T-helper 1 cell treated with Interleukin-12 subunit alpha and Interleukin-12 subunit beta and Interleukin-4 antibody, amounts not matched to agents 30 μg/mL and 1 μg/mL, for 36 hours (primary cell): ENCODE measurements around the gene CRISP3.

Experiments
- H3K27ac Mint-ChIP-seq: one replicate; pipeline ENCODE4 v1.8.0; 2021; ENCODE audit warnings: mild to moderate bottlenecking, mixed read lengths
- H3K27me3 Mint-ChIP-seq: one replicate; pipeline ENCODE4 v1.8.0; 2021; ENCODE audit warnings: low read depth, mixed read lengths
- H3K36me3 Mint-ChIP-seq: one replicate; pipeline ENCODE4 v1.8.0; 2021; ENCODE audit warnings: low read depth, mixed read lengths
- H3K4me1 Mint-ChIP-seq: one replicate; pipeline ENCODE4 v1.8.0; 2021; ENCODE audit warnings: low read depth, mixed read lengths
- H3K4me3 Mint-ChIP-seq: one replicate; pipeline ENCODE4 v1.8.0; 2021; ENCODE audit warnings: mild to moderate bottlenecking, moderate library complexity, mixed read lengths
- H3K9me3 Mint-ChIP-seq: one replicate; pipeline ENCODE4 v1.8.0; 2021; ENCODE audit warnings: mixed read lengths

CRISP3 gene, protein sequence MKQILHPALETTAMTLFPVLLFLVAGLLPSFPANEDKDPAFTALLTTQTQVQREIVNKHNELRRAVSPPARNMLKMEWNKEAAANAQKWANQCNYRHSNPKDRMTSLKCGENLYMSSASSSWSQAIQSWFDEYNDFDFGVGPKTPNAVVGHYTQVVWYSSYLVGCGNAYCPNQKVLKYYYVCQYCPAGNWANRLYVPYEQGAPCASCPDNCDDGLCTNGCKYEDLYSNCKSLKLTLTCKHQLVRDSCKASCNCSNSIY

GRCh38 chr6:49744259-49744658 is at the start of gene CRISP3:
Gene CRISP3, minus strand, starts transcription at chr6:49744388. Its CDS starts 21 bp downstream, at chr6:49744367.
- Mint-ChIP-seq H3K4me1 (no peaks in the 10 kb centered on the region), H3K27me3 (no peaks in the 10 kb centered on the region), H3K27ac (no peak within 1 kb of the TSS), H3K4me3 (no peak within 1 kb of the TSS), H3K36me3 (no peaks in the 10 kb centered on the region), H3K9me3 (no peaks in the 10 kb centered on the region)

GRCh38 chr6:49790341-49790740 is 46.2 kb upstream of the CRISP3 start:
- Mint-ChIP-seq H3K27ac (no peak overlapping the region), H3K36me3 (no peaks in the 10 kb centered on the region), H3K9me3 (no peaks in the 10 kb centered on the region), H3K4me3 (no peak overlapping the region), H3K27me3 (no peaks in the 10 kb centered on the region), H3K4me1 (no peaks in the 10 kb centered on the region)

- no peak within 1 kb of the TSS for H3K27ac Mint-ChIP-seq
Observed at GRCh38 chr6:49787176-49787575, 43.0 kb upstream of the CRISP3 start, which contains the start of gene PGK2. Gene PGK2, minus strand, starts transcription at chr6:49787285. Its CDS starts 98 bp downstream, at chr6:49787187.

GRCh38 chr6:49784272-49784671 is 40.1 kb upstream of the CRISP3 start:
- no peaks in the 10 kb centered on the region for H3K36me3 Mint-ChIP-seq
- no peaks in the 10 kb centered on the region for H3K27me3 Mint-ChIP-seq
- no peak overlapping the region for H3K4me3 Mint-ChIP-seq
- H3K27ac Mint-ChIP-seq: no peak overlapping the region
- no peaks in the 10 kb centered on the region for H3K9me3 Mint-ChIP-seq
- H3K4me1 Mint-ChIP-seq: no peaks in the 10 kb centered on the region

More at GRCh38 chr6:49787176-49787575, 43.0 kb upstream of the CRISP3 start, which contains the start of gene PGK2:
- Mint-ChIP-seq H3K36me3 (no peaks in the 10 kb centered on the region), H3K4me1 (no peaks in the 10 kb centered on the region), H3K4me3 (no peak within 1 kb of the TSS), H3K9me3 (no peaks in the 10 kb centered on the region), H3K27me3 (no peaks in the 10 kb centered on the region)

- no peaks in the 10 kb centered on the region for H3K36me3 Mint-ChIP-seq
- no peak overlapping the region for H3K27ac Mint-ChIP-seq
- H3K4me3 Mint-ChIP-seq: no peak overlapping the region
- H3K27me3 Mint-ChIP-seq: no peaks in the 10 kb centered on the region
- H3K9me3 Mint-ChIP-seq: no peaks in the 10 kb centered on the region
- H3K4me1 Mint-ChIP-seq: no peaks in the 10 kb centered on the region
Observed at GRCh38 chr6:49782725-49783124, 38.5 kb upstream of the CRISP3 start.

- Mint-ChIP-seq H3K9me3 (no peaks in the 10 kb centered on the region), H3K27ac (no peak overlapping the region), H3K27me3 (no peaks in the 10 kb centered on the region), H3K4me3 (no peak overlapping the region), H3K4me1 (no peaks in the 10 kb centered on the region), H3K36me3 (no peaks in the 10 kb centered on the region)
Observed at GRCh38 chr6:49782293-49782692, 38.1 kb upstream of the CRISP3 start.

DNA sequence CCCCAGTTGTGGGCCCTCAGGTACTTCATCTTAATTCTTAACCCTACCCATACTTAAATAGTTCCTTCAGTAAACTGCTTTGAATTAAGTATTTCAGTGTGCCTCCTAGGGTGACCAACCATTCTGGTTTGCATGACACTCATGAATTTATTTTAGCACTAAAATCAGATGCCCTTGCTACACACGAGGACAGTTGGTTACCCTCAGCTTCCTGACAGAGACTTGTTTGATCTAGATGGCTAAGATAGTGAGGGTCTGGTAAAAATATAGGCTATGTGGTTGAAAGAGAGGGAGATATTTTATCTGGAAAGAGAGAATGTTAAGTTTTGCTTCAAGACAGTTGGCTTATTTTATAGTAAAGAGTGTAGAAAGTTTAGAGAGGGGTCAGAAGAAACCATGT is 32.3 kb upstream of the CRISP3 start:
- no peaks in the 10 kb centered on the region for H3K4me1 Mint-ChIP-seq

GRCh38 chr6:49775043-49775442 is 30.9 kb upstream of the CRISP3 start:
- H3K4me1 Mint-ChIP-seq: no peaks in the 10 kb centered on the region
- no peaks in the 10 kb centered on the region for H3K27me3 Mint-ChIP-seq
- H3K27ac Mint-ChIP-seq: no peak overlapping the region
- H3K9me3 Mint-ChIP-seq: peaks cover 6% of the 10 kb centered on the region
- no peaks in the 10 kb centered on the region for H3K36me3 Mint-ChIP-seq
- H3K4me3 Mint-ChIP-seq: no peak overlapping the region

More for the DNA sequence above, 32.3 kb upstream of the CRISP3 start:
- Mint-ChIP-seq H3K9me3 (peaks cover 6% of the 10 kb centered on the region), H3K27me3 (no peaks in the 10 kb centered on the region), H3K4me3 (no peak overlapping the region), H3K27ac (no peak overlapping the region), H3K36me3 (no peaks in the 10 kb centered on the region)

- Mint-ChIP-seq H3K4me1 (no peaks in the 10 kb centered on the region), H3K27ac (no peak overlapping the region), H3K9me3 (peaks cover 6% of the 10 kb centered on the region)
Observed at GRCh38 chr6:49772285-49772684, 28.1 kb upstream of the CRISP3 start.

DNA sequence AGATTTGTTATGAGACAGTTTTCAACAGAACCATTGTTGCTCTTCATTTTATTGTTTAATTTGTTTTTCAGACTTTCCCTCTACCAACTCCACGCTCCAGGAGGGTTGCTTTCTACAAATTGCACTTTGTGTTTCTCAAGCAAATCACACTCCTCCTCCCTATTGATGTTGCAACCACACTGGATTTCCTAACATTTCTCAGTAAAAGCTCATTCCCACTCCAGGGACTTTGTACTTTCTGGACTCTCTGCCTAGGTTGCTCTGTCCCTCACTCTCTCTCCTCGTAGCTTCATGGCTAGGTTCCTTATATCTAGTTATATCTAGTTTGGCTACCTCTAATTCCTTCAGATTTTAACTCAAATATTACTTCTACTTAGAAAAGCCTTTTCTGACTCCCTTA is 22.6 kb upstream of the CRISP3 start:
- Mint-ChIP-seq H3K36me3 (no peaks in the 10 kb centered on the region), H3K9me3 (no peaks in the 10 kb centered on the region), H3K4me3 (no peak overlapping the region), H3K4me1 (no peaks in the 10 kb centered on the region), H3K27me3 (no peaks in the 10 kb centered on the region), H3K27ac (no peak overlapping the region)

More at GRCh38 chr6:49772285-49772684, 28.1 kb upstream of the CRISP3 start:
- H3K36me3 Mint-ChIP-seq: no peaks in the 10 kb centered on the region
- no peaks in the 10 kb centered on the region for H3K27me3 Mint-ChIP-seq
- no peak overlapping the region for H3K4me3 Mint-ChIP-seq

DNA sequence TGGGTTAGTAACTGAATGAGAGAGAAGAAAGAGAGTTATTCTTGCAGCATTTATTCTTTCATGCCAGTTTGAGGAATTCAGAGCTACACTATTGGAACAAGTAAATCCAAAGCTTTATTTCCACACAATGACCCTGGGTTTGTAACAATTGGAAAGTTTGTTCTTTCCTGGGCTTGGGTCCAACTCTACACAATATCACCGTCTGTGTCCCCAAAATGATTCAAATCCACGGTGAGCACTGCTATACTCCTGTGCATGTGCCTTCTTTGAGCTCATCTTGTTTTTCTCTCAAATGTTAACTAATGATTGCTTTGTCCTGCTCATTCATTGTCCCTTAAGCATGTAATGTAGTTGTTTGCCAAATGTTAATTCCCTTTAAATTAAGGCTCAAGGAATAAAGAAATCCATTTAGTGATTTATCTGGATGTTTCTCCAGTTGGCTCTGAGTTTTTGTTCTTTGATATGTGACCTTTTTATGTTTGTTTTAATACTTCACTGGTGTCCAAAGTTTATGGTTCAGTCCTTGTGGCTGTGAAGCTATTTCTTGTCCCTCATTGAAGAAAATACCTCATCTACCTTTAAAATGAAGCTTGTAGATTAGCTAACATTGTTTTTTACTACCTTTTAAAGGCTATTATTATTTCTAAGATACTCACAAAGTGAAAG is 20.5 kb upstream of the CRISP3 start:
- no peaks in the 10 kb centered on the region for H3K27me3 Mint-ChIP-seq
- no peaks in the 10 kb centered on the region for H3K4me1 Mint-ChIP-seq
- H3K4me3 Mint-ChIP-seq: no peak overlapping the region
- H3K27ac Mint-ChIP-seq: no peak overlapping the region
- no peaks in the 10 kb centered on the region for H3K36me3 Mint-ChIP-seq
- no peaks in the 10 kb centered on the region for H3K9me3 Mint-ChIP-seq

GRCh38 chr6:49743429-49743828 is 759 bp downstream of the CRISP3 start:
- Mint-ChIP-seq H3K4me1 (no peaks in the 10 kb centered on the region), H3K9me3 (no peaks in the 10 kb centered on the region), H3K4me3 (no peak overlapping the region), H3K27ac (no peak overlapping the region), H3K27me3 (no peaks in the 10 kb centered on the region), H3K36me3 (no peaks in the 10 kb centered on the region)

- H3K27me3 Mint-ChIP-seq: no peaks in the 10 kb centered on the region
- H3K4me1 Mint-ChIP-seq: no peaks in the 10 kb centered on the region
- no peaks in the 10 kb centered on the region for H3K9me3 Mint-ChIP-seq
- H3K27ac Mint-ChIP-seq: no peak overlapping the region
- H3K4me3 Mint-ChIP-seq: no peak overlapping the region
- no peaks in the 10 kb centered on the region for H3K36me3 Mint-ChIP-seq
Observed at GRCh38 chr6:49739423-49739822, 4.8 kb downstream of the CRISP3 start.

- Mint-ChIP-seq H3K4me3 (no peak overlapping the region), H3K27me3 (no peaks in the 10 kb centered on the region)
Observed at GRCh38 chr6:49736017-49736508, 8.1 kb downstream of the CRISP3 start.

GRCh38 chr6:49733680-49734079 is 10.5 kb downstream of the CRISP3 start:
- Mint-ChIP-seq H3K4me3 (no peak overlapping the region), H3K27me3 (no peaks in the 10 kb centered on the region), H3K27ac (no peak overlapping the region), H3K4me1 (no peaks in the 10 kb centered on the region), H3K9me3 (no peaks in the 10 kb centered on the region), H3K36me3 (no peaks in the 10 kb centered on the region)

More at GRCh38 chr6:49736017-49736508, 8.1 kb downstream of the CRISP3 start:
- Mint-ChIP-seq H3K4me1 (no peaks in the 10 kb centered on the region), H3K27ac (no peak overlapping the region), H3K9me3 (no peaks in the 10 kb centered on the region), H3K36me3 (no peaks in the 10 kb centered on the region)
